GM19324 (cell line): ENCODE data around the gene MYO16.
"Not testable (repeated sequence)": the region's sequence is repeated elsewhere in the genome, so short reads cannot be mapped to it uniquely, and the experiment has no call there.

Experiments used
- ATAC-seq: cut with Tn5 transposase; IDR thresholded peaks from one replicate; pipeline ENCODE4 v1.9.1; 2021; ENCODE audit warnings: mild to moderate bottlenecking, moderate library complexity; ENCODE audit not compliant: unreplicated experiment, low FRiP score

MYO16 gene

GRCh38 chr13:109207622-109208021 is 578.2 kb downstream of the MYO16 start:
- ATAC-seq = no peak

GRCh38 chr13:109208522-109208921 is 579.1 kb downstream of the MYO16 start:
- ATAC-seq = no peak

GRCh38 chr13:109209526-109209925 is 580.1 kb downstream of the MYO16 start:
- no peak for ATAC-seq

GRCh38 chr13:109211616-109212015 is 582.2 kb downstream of the MYO16 start:
- no peak for ATAC-seq

GRCh38 chr13:109212650-109213049 is 583.2 kb downstream of the MYO16 start:
- ATAC-seq = no peak

- no peak for ATAC-seq
Observed at GRCh38 chr13:109213714-109214113, 584.3 kb downstream of the MYO16 start.

- no peak for ATAC-seq
Observed at GRCh38 chr13:109214393-109214792, 585.0 kb downstream of the MYO16 start.

- ATAC-seq = no peak
Observed at GRCh38 chr13:109215377-109215776, 586.0 kb downstream of the MYO16 start.

- not testable (repeated sequence) for ATAC-seq
Observed at GRCh38 chr13:109217510-109217909, 588.1 kb downstream of the MYO16 start.

GRCh38 chr13:109220631-109221030 is 591.2 kb downstream of the MYO16 start:
- ATAC-seq = no peak

GRCh38 chr13:109224033-109224432 is 594.6 kb downstream of the MYO16 start:
- no peak for ATAC-seq

- no peak for ATAC-seq
Observed at GRCh38 chr13:109226631-109227030, 597.2 kb downstream of the MYO16 start.

- no peak for ATAC-seq
Observed at GRCh38 chr13:109227344-109227940, 598.0 kb downstream of the MYO16 start.

GRCh38 chr13:109228211-109228610 is 598.8 kb downstream of the MYO16 start:
- ATAC-seq = no peak

GRCh38 chr13:109231888-109232287 is 602.5 kb downstream of the MYO16 start:
- no peak for ATAC-seq

GRCh38 chr13:109233293-109233692 is 603.9 kb downstream of the MYO16 start:
- ATAC-seq = no peak

- no peak for ATAC-seq
Observed at GRCh38 chr13:109235901-109236300, 606.5 kb downstream of the MYO16 start.

GRCh38 chr13:109241160-109241559 is 611.7 kb downstream of the MYO16 start:
- ATAC-seq = no peak

GRCh38 chr13:109243311-109243951 is 614.0 kb downstream of the MYO16 start:
- no peak for ATAC-seq

- no peak for ATAC-seq
Observed at GRCh38 chr13:109244566-109244965, 615.2 kb downstream of the MYO16 start.

GRCh38 chr13:109246001-109246400 is 616.6 kb downstream of the MYO16 start:
- ATAC-seq = no peak

- ATAC-seq = no peak
Observed at GRCh38 chr13:109249780-109250528, 620.5 kb downstream of the MYO16 start.
